ENCODE data around the gene PTPRD.

PTPRD gene

GRCh38 chr9:10226996-10227395 lies 385.8 kb downstream of the PTPRD start:
- DNase-seq (ENCODE audit: low spot score) = no peak
- no peak for TF ChIP-seq CTCF (IDR thresholded peaks at IDR 0.05; ENCODE audit: extremely low read depth, missing control alignments)

- DNase-seq (ENCODE audit: low spot score) = no peak
- no peak for TF ChIP-seq CTCF (IDR thresholded peaks at IDR 0.05; ENCODE audit: extremely low read depth, missing control alignments)
Observed at GRCh38 chr9:10212702-10213101, 400.1 kb downstream of the PTPRD start.

- TF ChIP-seq CTCF (IDR thresholded peaks at IDR 0.05; ENCODE audit: extremely low read depth, missing control alignments) = no peak
- no peak for DNase-seq (ENCODE audit: low spot score)
Observed at GRCh38 chr9:10208691-10209069, 404.1 kb downstream of the PTPRD start.

- no peak for DNase-seq (ENCODE audit: low spot score)
- TF ChIP-seq CTCF (IDR thresholded peaks at IDR 0.05; ENCODE audit: extremely low read depth, missing control alignments) = no peak
Observed at GRCh38 chr9:10204276-10204675, 408.5 kb downstream of the PTPRD start.

GRCh38 chr9:10173561-10173960 lies 439.2 kb downstream of the PTPRD start:
- TF ChIP-seq CTCF (IDR thresholded peaks at IDR 0.05; ENCODE audit: extremely low read depth, missing control alignments) = no peak
- DNase-seq (ENCODE audit: low spot score) = no peak

GRCh38 chr9:10172476-10172875 lies 440.3 kb downstream of the PTPRD start:
- no peak for DNase-seq (ENCODE audit: low spot score)
- TF ChIP-seq CTCF (IDR thresholded peaks at IDR 0.05; ENCODE audit: extremely low read depth, missing control alignments) = no peak

- no peak for TF ChIP-seq CTCF (IDR thresholded peaks at IDR 0.05; ENCODE audit: extremely low read depth, missing control alignments)
- DNase-seq (ENCODE audit: low spot score) = no peak
Observed at GRCh38 chr9:10168241-10168640, 444.6 kb downstream of the PTPRD start.

Data from GM20000 (cell line).